ENCODE data around the gene CCIN. TPM values are rescaled to one million over a fixed set of nuclear protein-coding genes. Genes with fewer than 3 reads are reported as not detected.

CCIN gene
- total and polyA plus RNA-seq, 9 of the 15 experiments (the other 6 are each of a cell fraction or from before 2014, with no cell fraction given) = not detected

GRCh38 chr9:36125062-36125855, 43.9 kb upstream of the CCIN start:
- CTCF ChIA-PET (ENCODE audit: low intra/inter-chr PET ratio) = no interaction called here
- FAIRE-seq = no peak

More at GRCh38 chr9:36125062-36125855, 43.9 kb upstream of the CCIN start:
- TF ChIP-seq POLR2G (IDR thresholded peaks at IDR 0.05; ENCODE audit: low read depth, low read length) = no peak
- TF ChIP-seq ZNF699 (CRISPR knock-in tag; IDR thresholded peaks at IDR 0.05; ENCODE audit: insufficient replicate concordance) = no peak
- TF ChIP-seq, protein P1, sequence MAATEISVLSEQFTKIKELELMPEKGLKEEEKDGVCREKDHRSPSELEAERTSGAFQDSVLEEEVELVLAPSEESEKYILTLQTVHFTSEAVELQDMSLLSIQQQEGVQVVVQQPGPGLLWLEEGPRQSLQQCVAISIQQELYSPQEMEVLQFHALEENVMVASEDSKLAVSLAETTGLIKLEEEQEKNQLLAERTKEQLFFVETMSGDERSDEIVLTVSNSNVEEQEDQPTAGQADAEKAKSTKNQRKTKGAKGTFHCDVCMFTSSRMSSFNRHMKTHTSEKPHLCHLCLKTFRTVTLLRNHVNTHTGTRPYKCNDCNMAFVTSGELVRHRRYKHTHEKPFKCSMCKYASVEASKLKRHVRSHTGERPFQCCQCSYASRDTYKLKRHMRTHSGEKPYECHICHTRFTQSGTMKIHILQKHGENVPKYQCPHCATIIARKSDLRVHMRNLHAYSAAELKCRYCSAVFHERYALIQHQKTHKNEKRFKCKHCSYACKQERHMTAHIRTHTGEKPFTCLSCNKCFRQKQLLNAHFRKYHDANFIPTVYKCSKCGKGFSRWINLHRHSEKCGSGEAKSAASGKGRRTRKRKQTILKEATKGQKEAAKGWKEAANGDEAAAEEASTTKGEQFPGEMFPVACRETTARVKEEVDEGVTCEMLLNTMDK (IDR thresholded peaks at IDR 0.05; ENCODE audit: borderline replicate concordance, insufficient read depth, low read depth, low read length, poor library complexity, severe bottlenecking) = no peak
- TF ChIP-seq E2F5 (CRISPR knock-in tag; IDR thresholded peaks at IDR 0.05) = no peak
- TF ChIP-seq, protein P2, sequence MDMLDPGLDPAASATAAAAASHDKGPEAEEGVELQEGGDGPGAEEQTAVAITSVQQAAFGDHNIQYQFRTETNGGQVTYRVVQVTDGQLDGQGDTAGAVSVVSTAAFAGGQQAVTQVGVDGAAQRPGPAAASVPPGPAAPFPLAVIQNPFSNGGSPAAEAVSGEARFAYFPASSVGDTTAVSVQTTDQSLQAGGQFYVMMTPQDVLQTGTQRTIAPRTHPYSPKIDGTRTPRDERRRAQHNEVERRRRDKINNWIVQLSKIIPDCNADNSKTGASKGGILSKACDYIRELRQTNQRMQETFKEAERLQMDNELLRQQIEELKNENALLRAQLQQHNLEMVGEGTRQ (CRISPR knock-in tag; IDR thresholded peaks at IDR 0.05) = 0 out of 2 replicates have a peak, but pooled peaks have one; percentile 11
- TF ChIP-seq HSF4 (CRISPR knock-in tag; IDR thresholded peaks at IDR 0.05; ENCODE audit: borderline replicate concordance) = no peak
- TF ChIP-seq ZNF134 (CRISPR knock-in tag; conservative IDR thresholded peaks at IDR 0.05) = no peak
- TF ChIP-seq PHB (CRISPR knock-in tag; IDR thresholded peaks at IDR 0.05) = no peak
- no peak for TF ChIP-seq XRCC5 (IDR thresholded peaks at IDR 0.05; ENCODE audit: low read depth, low read length)
- Histone ChIP-seq H3K27me3 (ENCODE audit: control insufficient read depth in 2 of 2, insufficient read depth in 2 of 2, low read length in 2 of 2) (peaks cover 0 to 8% of the 10 kb centered on the region in 2 experiments; a peak in 3 of 5 replicates), H3K36me3 (ENCODE audit: control insufficient read depth, insufficient read depth, low read length) (no peaks in the 10 kb centered on the region), H4K20me1 (replicated peaks; ENCODE audit: control insufficient read depth, insufficient read depth, low read length) (no peaks in the 10 kb centered on the region), H3K4me2 (ENCODE audit: insufficient read depth, low read length) (no peak overlapping the region), H3K27ac (ENCODE audit: extremely low read depth, low read depth, low read length) (no peak overlapping the region), H3K9me3 (replicated peaks; ENCODE audit: control insufficient read depth, insufficient read depth, low read depth, low read length) (no peaks in the 10 kb centered on the region), H2AFZ (ENCODE audit: low read depth, low read length) (0 out of 2 replicates have a peak overlapping the region, but pooled peaks have one; percentile 16), H3K79me2 (ENCODE audit: control insufficient read depth, insufficient read depth, low read length) (no peaks in the 10 kb centered on the region), H3K4me3 (no peak overlapping the region), H3K9me1 (ENCODE audit: control insufficient read depth, insufficient read depth, low read length) (no peaks in the 10 kb centered on the region), H3K4me1 (replicated peaks in 1 of 2; ENCODE audit: control insufficient read depth in 2 of 2, insufficient read depth in 2 of 2, low read length in 2 of 2) (no peaks in the 10 kb centered on the region; a peak in 2 of 5 replicates), H3K9ac (ENCODE audit: insufficient read depth in 1 of 2, low read depth in 2 of 2, low read length in 2 of 2) (peak overlapping the region in 1 of 2 experiments; percentile 45; a peak in 1 of 4 replicates)
- no peak for DNase-seq (ENCODE audit: extremely low read depth in 1 of 4, low spot score in 3 of 4)
- 12% methylated on average over 9 of the region's 10 CpGs for WGBS (ENCODE audit: insufficient coverage, low coverage, missing lambda C conversion rate)
- intact Hi-C loops (cut with micrococcal nuclease) = no loop called here
- BruUV-seq (replicated peaks) = no TSS peak
- POLR2A ChIA-PET = interaction anchor here (0.6 to 1.0 kb wide), 3 partner anchors 13 to 354 kb away, joined by 3 read pairs; no protein-coding TSS in a partner anchor
- in situ Hi-C loops (cut with MboI) = no loop called here
- no peak; the same call in 2 of the 3 replicates for ATAC-seq

All from K562 (cell line).